HG02678 (cell line): ENCODE results near the gene HACE1.
"Not testable (repeated sequence)": the region's sequence is repeated elsewhere in the genome, so short reads cannot be mapped to it uniquely, and the experiment has no call there.

Experiments
- ATAC-seq: cut with Tn5 transposase; IDR thresholded peaks from one replicate; pipeline ENCODE4 v1.9.1; 2021; ENCODE audit warnings: mild to moderate bottlenecking, moderate library complexity; ENCODE audit not compliant: unreplicated experiment

The HACE1 gene

DNA sequence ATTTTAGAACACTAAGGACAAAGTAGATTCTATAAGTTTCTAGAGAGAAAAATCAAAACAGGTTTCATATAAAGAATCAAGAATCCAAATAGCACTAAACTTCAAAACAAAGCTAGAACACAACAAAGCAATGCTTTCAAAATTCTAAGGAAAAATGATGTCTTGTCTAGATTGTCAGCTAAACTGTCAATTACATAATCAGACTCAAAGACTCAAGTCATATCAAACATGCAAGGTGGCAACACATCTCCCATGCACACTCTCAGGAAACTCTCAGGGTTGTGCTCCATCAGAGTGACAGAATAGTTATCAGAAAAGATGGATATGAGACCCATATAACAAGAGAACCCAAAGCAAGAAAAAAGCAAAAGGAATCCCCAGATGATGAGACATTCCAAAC is 23.9 kb downstream of the HACE1 start:
- no peak for ATAC-seq

DNA sequence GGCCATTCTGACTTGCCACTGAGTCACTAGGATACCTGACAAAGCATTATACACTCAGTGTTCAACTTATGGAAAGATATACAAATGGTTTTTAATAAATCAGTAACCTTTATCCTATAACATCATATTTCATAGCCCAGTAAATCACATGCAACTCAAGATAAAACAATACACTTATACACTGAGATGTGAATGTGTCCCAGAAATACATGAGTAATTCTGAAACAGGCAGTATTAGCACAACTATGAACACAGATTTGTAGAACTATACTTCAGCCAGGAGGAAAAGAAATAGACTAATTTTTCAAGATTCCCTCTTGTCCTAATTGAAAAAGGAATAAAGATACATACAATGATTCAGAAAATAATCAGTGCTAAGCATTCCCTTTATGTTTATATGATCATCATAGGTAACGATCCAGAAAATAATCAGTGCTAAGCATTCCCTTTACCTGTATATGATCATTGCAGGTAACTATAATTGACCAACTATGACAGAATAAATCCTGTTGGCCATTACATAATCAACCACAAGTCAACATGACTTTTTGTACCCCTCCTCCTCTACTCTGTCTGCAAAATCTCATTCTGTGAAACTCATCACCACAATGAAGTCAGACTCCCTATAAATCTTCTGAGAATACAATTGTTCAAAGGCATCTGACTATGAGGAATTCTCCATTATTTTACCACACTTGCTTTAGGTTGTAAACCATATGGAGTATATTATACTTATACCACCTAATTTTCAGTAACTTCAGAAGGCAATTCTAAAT is 30.3 kb downstream of the HACE1 start:
- ATAC-seq, result no peak

DNA sequence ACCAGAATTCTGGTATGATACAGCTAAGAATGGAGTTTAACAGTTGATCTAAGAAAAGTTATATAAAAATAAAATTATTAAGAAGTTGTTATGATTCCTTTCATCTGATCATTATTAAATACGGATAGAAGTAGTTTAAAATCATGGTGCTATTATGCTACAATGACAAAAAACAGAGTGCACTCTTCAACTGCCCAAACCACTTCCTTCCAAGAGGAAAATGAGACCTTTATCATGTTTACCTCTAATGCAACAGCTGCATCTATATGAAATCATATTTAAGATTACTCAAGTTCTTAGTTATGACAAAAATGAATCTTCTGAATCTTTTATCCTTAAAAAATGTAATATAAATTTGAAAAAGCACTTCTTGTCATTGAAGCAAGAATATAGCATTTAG is 31.2 kb downstream of the HACE1 start:
- no peak for ATAC-seq

DNA sequence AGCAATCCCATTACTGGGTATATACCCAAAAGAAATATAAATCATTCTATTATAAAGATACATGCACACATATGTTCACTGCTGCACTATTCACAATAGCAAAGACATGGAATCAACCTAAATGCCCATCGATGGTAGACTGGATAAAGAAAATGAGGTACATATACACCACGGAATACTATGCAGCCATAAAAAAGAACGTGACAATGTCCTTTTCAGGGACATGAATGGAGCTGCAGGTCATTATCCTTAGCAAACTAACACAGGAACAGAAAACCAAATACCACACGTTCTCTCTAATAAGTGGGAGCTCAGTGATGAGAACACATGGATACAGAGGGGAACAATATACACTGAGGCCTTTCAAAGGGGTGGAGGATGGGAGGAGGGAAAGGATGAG is 38.9 kb downstream of the HACE1 start:
- not testable (repeated sequence) for ATAC-seq

DNA sequence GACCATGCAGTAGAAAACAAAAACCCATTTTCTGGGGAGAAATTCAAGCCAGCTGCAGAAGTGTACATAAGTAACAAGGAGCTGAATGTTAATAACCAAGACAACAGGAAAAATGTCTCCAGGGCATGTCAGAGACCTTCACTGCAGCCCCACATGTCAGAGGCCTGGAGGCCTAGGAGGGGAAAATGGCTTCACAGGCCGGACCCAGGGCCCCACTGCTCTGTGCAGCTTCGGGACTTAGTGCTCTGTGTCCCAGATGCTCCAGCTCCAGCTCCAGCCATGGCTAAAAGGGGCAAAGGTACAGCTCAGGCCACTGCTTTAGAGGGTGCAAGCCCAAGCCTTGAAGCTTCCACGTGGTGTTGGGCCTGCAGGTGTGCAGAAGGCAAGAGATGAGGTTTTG is 43.6 kb downstream of the HACE1 start:
- no peak for ATAC-seq

DNA sequence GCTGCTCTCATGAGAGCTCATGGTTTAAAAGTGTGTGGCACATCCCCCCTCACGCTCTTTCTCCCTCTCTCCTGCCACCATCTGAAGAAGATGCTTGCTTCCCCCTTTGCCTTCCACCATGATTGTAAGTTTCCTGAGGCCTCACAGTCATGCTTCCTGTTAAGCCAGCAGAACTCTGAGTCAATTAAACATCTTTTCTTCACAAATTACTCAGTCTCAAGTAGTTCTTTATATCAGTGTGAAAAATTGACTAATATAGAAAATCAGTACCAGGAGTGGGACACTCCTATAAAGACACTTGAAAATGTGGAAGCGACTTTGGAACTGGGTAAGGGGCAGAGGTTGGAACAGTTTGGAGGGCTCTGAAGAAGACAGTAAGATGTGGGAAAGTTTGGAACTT is 45.0 kb downstream of the HACE1 start:
- ATAC-seq, result no peak

DNA sequence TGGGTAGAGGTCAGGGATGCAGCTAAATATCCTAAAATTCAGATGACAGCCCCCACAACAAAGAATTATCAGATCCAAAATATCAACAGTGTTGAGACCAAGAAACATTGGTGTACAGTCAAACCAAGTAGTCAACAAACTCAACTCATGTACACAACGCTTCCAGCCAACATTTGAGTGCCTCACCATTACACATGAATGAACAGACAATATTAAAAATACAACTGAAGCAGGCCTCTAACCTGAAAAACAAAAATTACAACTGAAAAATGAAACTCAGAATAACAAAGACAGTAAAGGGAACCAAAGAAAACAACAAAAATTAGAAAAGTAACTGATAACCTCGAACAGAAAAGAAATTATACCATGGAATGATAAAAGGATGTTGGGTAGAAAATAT is 46.2 kb downstream of the HACE1 start:
- ATAC-seq, result peak; percentile 46

DNA sequence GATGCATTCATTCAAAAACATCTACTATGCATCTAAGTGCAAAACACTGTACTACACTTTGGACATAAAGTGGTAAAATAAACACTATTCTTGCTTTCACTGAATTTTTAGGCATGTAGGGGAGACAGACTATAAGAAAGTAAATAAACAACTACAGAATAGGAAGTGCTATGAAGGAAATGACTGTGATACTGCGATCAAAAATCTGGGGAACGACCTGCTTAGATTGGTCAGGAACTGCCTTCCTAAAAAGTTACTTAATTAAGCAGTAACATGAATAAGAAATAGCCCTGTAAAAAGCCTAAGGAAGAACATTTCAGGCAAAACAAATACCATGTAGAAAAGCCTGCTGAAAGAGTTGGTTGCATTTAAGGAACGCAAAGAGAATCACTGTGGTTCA is 50.6 kb downstream of the HACE1 start:
- ATAC-seq, result no peak

DNA sequence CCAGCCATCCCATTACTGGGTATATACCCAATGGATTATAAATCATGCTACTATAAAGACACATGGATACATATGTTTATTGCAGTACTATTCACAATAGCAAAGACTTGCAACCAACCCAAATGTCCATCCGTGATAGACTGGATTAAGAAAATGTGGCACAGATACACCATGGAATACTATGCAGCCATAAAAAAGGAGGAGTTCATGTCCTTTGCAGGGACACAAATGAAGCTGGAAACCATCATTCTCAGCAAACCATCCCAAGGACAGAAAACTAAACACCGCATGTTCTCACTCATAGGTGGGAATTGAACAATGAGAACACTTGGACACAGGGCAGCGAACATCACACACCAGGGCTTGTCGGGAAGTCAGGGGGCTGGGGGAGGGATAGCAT is 54.4 kb downstream of the HACE1 start:
- ATAC-seq, result not testable (repeated sequence)

DNA sequence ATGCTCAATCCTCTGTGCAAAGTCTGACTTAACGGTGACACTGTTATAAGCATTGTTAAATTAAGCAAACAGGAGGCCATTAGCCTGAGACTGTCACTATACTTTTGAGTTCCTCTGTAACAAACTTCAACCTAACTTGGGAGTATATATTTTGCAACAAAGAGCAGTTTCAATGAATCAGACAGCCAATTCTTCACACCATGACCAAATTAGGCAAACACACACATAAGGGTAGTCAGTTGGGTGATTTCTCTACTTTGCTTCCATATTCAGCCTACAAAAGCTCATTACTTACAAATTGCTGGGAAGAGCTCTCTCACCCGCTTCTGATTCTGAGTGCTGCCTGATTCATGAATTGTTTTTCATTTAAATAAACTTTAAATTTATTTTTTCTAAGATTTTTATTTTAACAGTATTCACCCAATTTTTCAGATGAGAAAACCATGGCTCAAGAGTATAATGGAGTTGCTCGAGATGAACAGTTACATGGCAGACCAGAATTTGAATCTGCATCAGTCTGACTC is 60.5 kb downstream of the HACE1 start:
- ATAC-seq, result no peak

DNA sequence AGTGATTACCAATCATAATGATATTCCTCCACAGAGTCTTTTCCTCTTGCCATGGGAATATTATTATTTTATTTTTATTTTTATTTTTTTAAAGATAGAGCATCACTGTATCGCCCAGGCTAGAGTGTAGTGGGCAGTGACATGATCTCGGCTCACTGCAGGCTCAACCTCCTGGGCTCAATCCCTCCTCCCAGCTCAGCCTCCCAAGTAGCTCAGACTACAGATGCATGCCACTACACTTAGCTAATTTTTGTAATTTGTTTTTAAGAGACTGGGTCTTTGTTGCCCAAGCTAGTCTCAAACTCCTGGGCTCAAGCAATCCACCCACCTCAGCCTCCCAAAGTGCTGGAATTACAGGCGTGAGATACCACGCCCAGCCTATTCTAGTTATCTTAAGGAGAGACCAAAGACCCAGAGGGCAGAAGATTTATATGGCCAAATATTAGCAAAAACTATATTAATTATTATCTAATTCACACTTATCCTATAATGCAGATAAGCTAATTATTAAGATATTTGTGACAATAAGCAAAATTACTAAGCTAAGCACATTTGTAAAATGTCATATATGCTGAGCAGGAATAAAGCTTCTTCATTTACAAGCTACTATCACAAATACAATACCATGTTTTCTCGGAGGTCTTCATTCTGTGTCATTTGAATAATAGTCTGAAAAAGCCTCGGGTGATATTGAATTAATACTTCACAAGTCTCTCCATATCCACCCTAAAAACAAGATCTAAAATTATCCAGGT is 63.5 kb downstream of the HACE1 start:
- no peak for ATAC-seq

DNA sequence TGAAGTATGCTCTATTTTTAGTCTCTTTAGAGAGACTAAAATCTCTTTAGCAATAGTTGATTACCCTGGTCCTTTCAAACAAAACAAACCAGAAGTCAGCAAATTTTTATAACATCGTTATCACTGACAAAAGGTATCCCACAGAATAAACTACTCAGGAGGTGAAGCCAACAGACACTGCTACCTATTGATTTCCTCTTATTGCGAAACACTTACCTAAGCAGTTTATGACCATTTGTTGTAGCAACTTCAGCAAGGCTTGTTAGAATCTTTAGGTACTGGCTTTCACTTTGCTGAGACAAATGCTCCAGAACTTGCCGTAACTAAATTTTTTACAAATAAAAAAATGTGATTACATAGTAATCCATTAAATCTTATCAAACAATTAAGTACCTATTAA is 64.4 kb downstream of the HACE1 start:
- no peak for ATAC-seq

DNA sequence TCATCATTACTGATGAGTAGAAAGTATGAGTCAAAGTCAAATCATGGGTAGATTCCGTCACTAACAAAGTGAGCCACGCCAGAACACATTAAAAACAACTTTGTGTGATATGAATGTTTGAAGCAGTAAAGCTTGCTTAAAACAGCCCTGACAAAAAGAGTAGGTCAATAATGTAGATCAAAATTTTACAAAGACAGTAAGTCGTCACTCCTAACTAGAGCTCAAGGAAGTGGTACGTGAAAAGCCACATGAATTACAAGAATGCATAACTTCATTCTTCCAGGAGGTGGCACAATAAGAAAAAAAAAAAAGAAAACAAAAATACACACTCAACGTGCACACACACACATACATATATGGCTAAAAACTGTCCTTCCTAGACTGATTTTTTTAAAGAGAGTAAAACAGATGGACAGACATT is 69.9 kb downstream of the HACE1 start:
- ATAC-seq, result peak; percentile 73

DNA sequence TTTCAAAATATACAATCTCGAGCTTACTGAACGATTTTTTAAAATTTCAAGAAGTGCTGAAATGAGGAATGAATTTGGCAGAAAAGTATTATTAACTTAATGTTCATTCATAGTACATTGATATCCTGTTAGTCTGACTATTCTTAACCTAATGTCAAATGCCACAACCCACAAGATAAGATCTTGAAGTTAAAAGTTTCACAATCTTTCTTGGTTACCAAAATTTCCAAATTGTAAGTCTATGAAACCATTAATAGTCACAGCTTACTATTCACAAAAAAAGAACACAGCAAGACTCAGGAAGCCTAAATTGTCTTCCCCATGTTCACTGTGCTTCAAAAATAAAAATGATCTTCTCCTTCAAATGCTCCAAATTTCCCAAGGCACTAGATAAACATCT is 71.3 kb downstream of the HACE1 start:
- no peak for ATAC-seq

DNA sequence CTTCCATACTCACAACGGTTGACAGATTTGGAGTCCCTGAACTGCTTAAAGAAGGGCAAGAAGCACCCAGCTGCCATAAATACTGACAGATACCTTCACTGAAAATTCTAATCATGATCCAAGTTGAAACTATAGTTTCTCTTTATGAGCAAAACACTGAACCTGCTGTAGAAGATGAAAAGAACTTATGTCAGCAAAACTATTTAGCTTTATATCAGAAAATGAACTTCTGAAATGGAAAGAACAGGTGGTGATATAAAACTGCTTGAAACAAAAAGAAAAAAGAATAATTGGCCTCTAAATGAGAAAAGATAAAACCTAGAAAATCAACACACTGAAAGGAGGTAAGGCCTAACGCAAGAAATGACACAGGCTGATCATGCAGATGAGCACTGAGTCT is 72.4 kb downstream of the HACE1 start:
- ATAC-seq, result no peak

DNA sequence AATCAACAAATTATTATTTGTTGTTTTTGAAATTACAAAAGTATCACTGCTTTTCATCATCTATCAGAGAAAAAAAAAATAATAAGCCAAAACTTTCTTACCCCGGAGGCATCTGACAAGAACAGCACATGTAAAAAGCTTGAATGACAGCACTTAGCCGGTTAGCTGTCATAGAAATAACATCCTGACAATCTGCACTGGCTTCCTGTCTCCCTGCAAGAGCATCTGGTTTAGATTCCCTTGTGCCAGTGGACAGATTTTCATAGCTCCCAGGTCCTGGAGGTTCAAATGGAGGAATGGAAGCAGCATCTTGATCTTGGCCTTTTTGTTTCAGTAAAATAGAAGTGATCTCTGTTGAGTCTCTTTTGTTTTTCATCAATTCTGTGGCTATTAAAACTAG is 74.8 kb downstream of the HACE1 start:
- no peak for ATAC-seq

DNA sequence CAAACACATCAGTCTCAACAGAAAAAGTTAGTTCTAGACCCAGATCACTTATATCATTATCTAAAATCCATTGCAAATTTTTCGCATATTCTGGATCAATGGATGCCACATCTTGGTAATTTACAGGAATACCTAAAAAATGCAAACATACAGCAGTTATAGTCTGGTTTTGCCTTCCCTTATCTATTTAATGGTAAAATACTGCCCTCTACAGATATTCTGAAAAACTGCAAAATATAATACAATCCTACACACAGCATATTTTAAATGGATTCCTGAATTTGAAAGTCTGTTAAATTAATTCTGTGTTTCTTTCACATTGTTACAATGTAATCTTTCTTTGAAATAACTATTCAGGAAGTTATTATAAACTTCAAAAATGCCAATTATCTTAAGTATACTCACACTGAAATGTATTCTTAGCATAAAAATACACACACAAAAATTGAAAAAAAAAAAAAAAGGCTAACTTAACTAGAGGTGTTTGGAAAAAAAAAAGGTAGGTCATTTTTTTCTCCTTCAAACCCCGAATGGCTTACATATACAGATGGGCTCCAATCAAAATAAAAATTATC is 88.4 kb downstream of the HACE1 start:
- ATAC-seq, result peak; percentile 72

DNA sequence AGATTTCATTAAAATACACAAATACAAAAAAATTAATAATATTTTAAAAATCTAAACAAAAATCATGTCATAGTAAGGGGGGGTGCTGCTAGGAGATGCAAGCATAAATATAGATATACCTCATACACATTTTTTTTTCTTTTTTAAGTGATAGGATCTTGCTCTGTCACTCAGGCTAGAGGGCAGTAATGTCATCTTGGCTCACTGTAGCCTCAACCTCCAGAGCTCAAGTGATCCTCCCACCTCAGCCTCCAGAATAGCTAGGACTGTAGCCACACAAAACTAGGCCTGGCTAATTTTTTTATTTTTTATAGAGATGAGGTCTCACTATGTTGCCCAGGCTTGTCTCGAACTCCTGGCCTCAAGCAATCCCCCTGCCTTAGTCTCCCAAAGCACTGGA is 90.8 kb downstream of the HACE1 start:
- no peak for ATAC-seq

DNA sequence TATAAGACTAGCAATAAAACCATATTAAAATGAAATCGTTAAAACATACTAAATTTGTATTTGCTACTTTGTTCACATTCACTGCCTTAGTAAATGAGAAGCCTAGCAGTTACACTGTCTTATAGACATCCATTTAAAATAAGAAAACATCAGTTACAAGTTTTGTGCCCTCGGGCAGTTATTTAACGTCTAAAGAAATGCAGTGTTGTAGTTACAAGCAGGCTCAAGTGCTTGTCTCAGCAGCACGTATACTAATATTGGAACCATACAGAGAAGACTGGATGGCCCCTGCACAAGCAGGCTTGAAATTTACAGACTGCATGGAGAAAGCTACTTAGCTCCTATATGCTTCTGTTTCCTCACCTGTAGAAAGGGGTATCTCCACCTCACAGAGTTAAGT is 93.1 kb downstream of the HACE1 start:
- no peak for ATAC-seq

DNA sequence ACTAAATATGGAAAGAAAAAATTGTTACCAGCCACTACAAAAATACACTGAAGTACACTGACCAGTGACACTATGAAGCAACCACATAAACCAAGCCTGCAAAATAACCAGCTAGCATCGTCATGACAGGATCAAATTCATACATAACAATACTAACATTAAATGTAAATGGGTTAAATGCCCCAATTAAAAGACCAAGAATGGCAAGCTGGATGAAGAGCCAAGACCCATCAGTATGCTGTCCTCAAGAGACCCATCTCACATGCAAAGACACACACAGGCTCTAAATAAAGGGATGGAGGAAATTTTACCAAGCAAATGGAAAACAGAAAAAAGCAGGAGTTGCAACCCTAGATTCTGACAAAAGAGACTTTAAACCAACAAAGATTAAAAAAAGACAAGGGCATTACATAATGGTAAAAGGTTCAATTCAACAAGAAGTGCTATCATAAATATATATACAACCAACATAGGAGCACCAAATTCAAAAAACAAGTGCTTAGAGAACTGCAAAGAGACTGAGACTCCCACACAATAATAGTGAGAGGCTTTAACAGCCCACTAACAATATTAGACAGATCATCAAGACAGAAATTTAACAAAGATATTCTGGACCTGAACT is 104.8 kb downstream of the HACE1 start:
- no peak for ATAC-seq

DNA sequence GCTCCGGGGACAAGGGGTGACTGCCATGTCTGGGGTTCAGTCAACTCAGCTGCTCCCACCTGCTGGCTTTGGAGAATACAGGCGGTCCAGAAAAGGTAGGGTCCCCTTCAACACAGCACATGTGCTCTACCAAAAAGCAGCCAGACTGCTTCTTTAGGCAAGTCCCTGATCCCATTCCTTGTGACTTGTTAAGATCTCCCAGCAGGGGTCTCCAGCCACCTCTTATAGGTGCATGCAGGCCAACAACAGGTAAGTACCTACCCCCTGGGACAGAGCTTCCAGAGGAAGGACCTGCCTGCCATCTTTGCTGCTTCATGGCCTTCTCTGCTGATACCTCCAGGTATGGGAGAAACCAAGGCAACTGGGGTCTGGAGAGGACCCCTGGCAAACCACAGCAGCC is 106.5 kb downstream of the HACE1 start:
- ATAC-seq, result no peak
